Thoracic aorta (tissue), 2 donors: ENCODE measurements around the gene NXT1. TPM values are rescaled to one million over a fixed set of nuclear protein-coding genes. Genes with fewer than 3 reads are reported as not detected.

Experiments
- ATAC-seq: fragments of 150-250 bp; one replicate; pipeline ENCODE4 v1.8.0; 2017; ENCODE audit warnings: low read depth; ENCODE audit not compliant: insufficient number of reproducible peaks, low FRiP score
- DNase-seq: peaks from one replicate; pipeline ENCODE4 v3.0.0-alpha.2; 2020; ENCODE audit warnings: low spot score
- H3K27ac ChIP-seq, 2 donors: fragments of 200-600 bp; sonication (generic); 1 replicate in 1 of 2; 2 replicates in 1 of 2; pipeline ENCODE4 v1.5.1; 2016; ENCODE audit warnings: mild to moderate bottlenecking in 2 of 2, moderate library complexity in 2 of 2
- H3K27me3 ChIP-seq: fragments of 200-600 bp; sonication (generic); replicated peaks from 2 replicates; pipeline ENCODE4 v1.6.0; 2016; ENCODE audit warnings: mild to moderate bottlenecking; ENCODE audit not compliant: insufficient read depth
- H3K36me3 ChIP-seq: fragments of 200-600 bp; sonication (generic); one replicate; pipeline ENCODE4 v1.5.1; 2016
- H3K4me1 ChIP-seq, 2 donors: fragments of 200-600 bp; sonication (generic); 1 replicate in 1 of 2; 2 replicates in 1 of 2; pipeline versions ENCODE4 v1.5.1 to v1.6.0; 2016; ENCODE audit warnings: low read depth in 2 of 2, mild to moderate bottlenecking in 1 of 2; ENCODE audit not compliant: control insufficient read depth in 1 of 2
- H3K4me3 ChIP-seq: fragments of 200-600 bp; sonication (generic); 2 replicates; pipeline ENCODE4 v1.5.1; 2016; ENCODE audit warnings: mild to moderate bottlenecking
- H3K9me3 ChIP-seq: fragments of 200-600 bp; sonication (generic); 2 replicates; pipeline ENCODE4 v1.5.1; 2016
- CTCF ChIP-seq: fragments of 200-600 bp; sonication (generic); IDR thresholded peaks from one replicate; pipeline ENCODE4 v1.5.1; 2019; ENCODE audit warnings: antibody characterized with exemption
- total RNA-seq, 2 donors: library from RNA; depleted of rRNA; stranded (reverse); fragments of >200 nt; gene quantifications; one replicate each; pipeline versions ENCODE4 v1.1.0 to v1.2.3, GENCODE V29; 2016

NXT1 gene
- total RNA-seq, 2 donors from 2014 or later = 21.8 to 79.6 TPM

GRCh38 chr20:23349338-23350195, 1.0 kb upstream of the NXT1 start:
- TF ChIP-seq CTCF = peak; percentile 43
- peaks cover 6% of the 10 kb centered on the region for H3K36me3 ChIP-seq
- DNase-seq = peak; percentile 50
- H3K27me3 ChIP-seq = no peaks in the 10 kb centered on the region
- H3K4me1 ChIP-seq = peaks cover 20 to 22% of the 10 kb centered on the region in 2 donors
- peak overlapping the region; percentile 96 for H3K4me3 ChIP-seq
- no peak for ATAC-seq
- H3K9me3 ChIP-seq = no peaks in the 10 kb centered on the region
- H3K27ac ChIP-seq = peak overlapping the region; percentile 95 to 99

- no peak for TF ChIP-seq CTCF
- Histone ChIP-seq H3K36me3 (peaks cover 6% of the 10 kb centered on the region), H3K27ac (peak overlapping the region; percentile 95 to 99), H3K4me3 (peak overlapping the region; percentile 96), H3K4me1 (peaks cover 20 to 22% of the 10 kb centered on the region in 2 donors), H3K9me3 (no peaks in the 10 kb centered on the region), H3K27me3 (no peaks in the 10 kb centered on the region)
- DNase-seq (no peak), ATAC-seq (peak; percentile 20)
Observed at GRCh38 chr20:23350904-23351838, 580 bp downstream of the NXT1 start.

- DNase-seq (no peak), ATAC-seq (no peak)
- H3K9me3 ChIP-seq = no peaks in the 10 kb centered on the region
- no peaks in the 10 kb centered on the region for H3K27me3 ChIP-seq
- no peak for TF ChIP-seq CTCF
- no peak overlapping the region for H3K27ac ChIP-seq
- H3K36me3 ChIP-seq = peaks cover 6% of the 10 kb centered on the region
- peaks cover 16 to 31% of the 10 kb centered on the region in 2 donors for H3K4me1 ChIP-seq
- no peak overlapping the region for H3K4me3 ChIP-seq
Observed at GRCh38 chr20:23356203-23356602, 5.6 kb downstream of the NXT1 start.

GRCh38 chr20:23357767-23358562, 7.4 kb downstream of the NXT1 start:
- H3K36me3 ChIP-seq = peaks cover 6% of the 10 kb centered on the region
- peak overlapping the region; percentile 95 to 97 for H3K27ac ChIP-seq
- H3K9me3 ChIP-seq = no peaks in the 10 kb centered on the region
- peaks cover 6 to 26% of the 10 kb centered on the region in 2 donors for H3K4me1 ChIP-seq
- ATAC-seq (peak; percentile 87), DNase-seq (peak; percentile 99)
- peak overlapping the region; percentile 87 for H3K4me3 ChIP-seq
- no peak for TF ChIP-seq CTCF
- no peaks in the 10 kb centered on the region for H3K27me3 ChIP-seq
